Chondrocyte (in vitro differentiated cells): ENCODE results near the gene C20orf204. TPM values are rescaled to one million over a fixed set of nuclear protein-coding genes. Genes with fewer than 3 reads are reported as not detected.
"Not testable (repeated sequence)": the region's sequence is repeated elsewhere in the genome, so short reads cannot be mapped to it uniquely, and the experiment has no call there.

ENCODE experiments used
- DNase-seq: peaks from one replicate; pipeline ENCODE4 v3.0.0; 2021; ENCODE audit warnings: mixed read lengths, low spot score
- H3K27ac Mint-ChIP-seq: one replicate; pipeline ENCODE4 v1.8.0; 2021; ENCODE audit warnings: mild to moderate bottlenecking, moderate library complexity, mixed read lengths; ENCODE audit not compliant: unreplicated experiment
- H3K27me3 Mint-ChIP-seq: 2 replicates; pipeline ENCODE4 v1.8.0; 2021; ENCODE audit warnings: low read depth, mixed read lengths
- H3K36me3 Mint-ChIP-seq: 2 replicates; pipeline ENCODE4 v1.8.0; 2021; ENCODE audit warnings: low read depth, mixed read lengths
- H3K4me1 Mint-ChIP-seq: 2 replicates; pipeline ENCODE4 v1.8.0; 2021; ENCODE audit warnings: low read depth, mild to moderate bottlenecking, mixed read lengths
- H3K4me3 Mint-ChIP-seq: one replicate; pipeline ENCODE4 v1.8.0; 2021; ENCODE audit warnings: mild to moderate bottlenecking, moderate library complexity, mixed read lengths; ENCODE audit not compliant: unreplicated experiment
- H3K9me3 Mint-ChIP-seq: 2 replicates; pipeline ENCODE4 v1.8.0; 2021; ENCODE audit warnings: low read depth, mixed read lengths
- CTCF ChIP-seq: fragments of 200-600 bp; sonication (generic); IDR thresholded peaks from 2 replicates; pipeline ENCODE4 v1.5.0; 2021; ENCODE audit warnings: antibody characterized with exemption, mild to moderate bottlenecking, moderate library complexity
- total RNA-seq: library from RNA; stranded (reverse); gene quantifications from 3 replicates; pipeline ENCODE4 v1.2.1, GENCODE V29; 2021

Gene C20orf204
- total RNA-seq, 1 donor from 2014 or later: 0.77 TPM

- no peak overlapping the region for H3K4me3 Mint-ChIP-seq
- H3K4me1 Mint-ChIP-seq: no peaks in the 10 kb centered on the region
- no peaks in the 10 kb centered on the region for H3K9me3 Mint-ChIP-seq
- no peak for DNase-seq
- TF ChIP-seq CTCF: no peak
- H3K27ac Mint-ChIP-seq: no peak overlapping the region
- peaks cover 32% of the 10 kb centered on the region for H3K36me3 Mint-ChIP-seq
- H3K27me3 Mint-ChIP-seq: no peaks in the 10 kb centered on the region
These were observed 29.5 kb upstream of the C20orf204 start for GRCh38 chr20:64006490-64006889.

- no peaks in the 10 kb centered on the region for H3K4me1 Mint-ChIP-seq
- no peak for DNase-seq
- no peak overlapping the region for H3K4me3 Mint-ChIP-seq
- H3K27ac Mint-ChIP-seq: no peak overlapping the region
- H3K9me3 Mint-ChIP-seq: no peaks in the 10 kb centered on the region
- peaks cover 30% of the 10 kb centered on the region for H3K36me3 Mint-ChIP-seq
- no peak for TF ChIP-seq CTCF
- H3K27me3 Mint-ChIP-seq: no peaks in the 10 kb centered on the region
These were observed 29.1 kb upstream of the C20orf204 start for GRCh38 chr20:64006902-64007301.

- peaks cover 33% of the 10 kb centered on the region for H3K36me3 Mint-ChIP-seq
- DNase-seq: no peak
- H3K27ac Mint-ChIP-seq: no peak overlapping the region
- no peak overlapping the region for H3K4me3 Mint-ChIP-seq
- H3K9me3 Mint-ChIP-seq: no peaks in the 10 kb centered on the region
- no peak for TF ChIP-seq CTCF
- H3K4me1 Mint-ChIP-seq: no peaks in the 10 kb centered on the region
- H3K27me3 Mint-ChIP-seq: no peaks in the 10 kb centered on the region
These were observed 26.1 kb upstream of the C20orf204 start for GRCh38 chr20:64009811-64010387.

GRCh38 chr20:64010711-64011237 is 25.2 kb upstream of the C20orf204 start:
- no peak for DNase-seq

GRCh38 chr20:64011366-64011779 is 24.6 kb upstream of the C20orf204 start:
- H3K9me3 Mint-ChIP-seq: no peaks in the 10 kb centered on the region
- H3K4me3 Mint-ChIP-seq: no peak overlapping the region
- no peaks in the 10 kb centered on the region for H3K4me1 Mint-ChIP-seq
- peaks cover 31% of the 10 kb centered on the region for H3K36me3 Mint-ChIP-seq
- H3K27ac Mint-ChIP-seq: no peak overlapping the region
- no peak for TF ChIP-seq CTCF
- DNase-seq: no peak
- no peaks in the 10 kb centered on the region for H3K27me3 Mint-ChIP-seq

More at GRCh38 chr20:64010711-64011237, 25.2 kb upstream of the C20orf204 start:
- Mint-ChIP-seq H3K4me3 (no peak overlapping the region), H3K9me3 (no peaks in the 10 kb centered on the region), H3K27ac (no peak overlapping the region), H3K36me3 (peaks cover 31% of the 10 kb centered on the region), H3K4me1 (no peaks in the 10 kb centered on the region), H3K27me3 (no peaks in the 10 kb centered on the region)
- TF ChIP-seq CTCF: no peak

GRCh38 chr20:64012385-64013154 is 23.4 kb upstream of the C20orf204 start:
- DNase-seq, H3K4me3 Mint-ChIP-seq, H3K27me3 Mint-ChIP-seq, H3K4me1 Mint-ChIP-seq, H3K27ac Mint-ChIP-seq, H3K9me3 Mint-ChIP-seq: not testable (repeated sequence)
- peaks cover 35% of the 10 kb centered on the region for H3K36me3 Mint-ChIP-seq
